Neural progenitor cell (in vitro differentiated cells): ENCODE data around the gene CIB2.

Experiments
- CTCF ChIP-seq: fragments of 200-600 bp; sonication (generic); IDR thresholded peaks from 2 replicates; pipeline ENCODE4 v1.5.1; 2017; ENCODE audit warnings: antibody characterized with exemption, mild to moderate bottlenecking
- EZH2 ChIP-seq: fragments of 200-600 bp; sonication (generic); IDR thresholded peaks from 2 replicates; pipeline ENCODE4 v1.6.1; 2017; ENCODE audit warnings: antibody characterized with exemption, mild to moderate bottlenecking, moderate library complexity
- EZH2phosphoT487 ChIP-seq: fragments of 200-600 bp; sonication (generic); IDR thresholded peaks from 2 replicates; pipeline ENCODE4 v1.6.1; 2017; ENCODE audit warnings: antibody characterized with exemption

- TF ChIP-seq EZH2: no peak
- no peak for TF ChIP-seq CTCF
- TF ChIP-seq EZH2phosphoT487: no peak
Measured at GRCh38 chr15:78127882-78128281, 3.4 kb downstream of the CIB2 start.
